H1 (cell line): Measurements from ENCODE around the gene C5orf34.

ENCODE experiments used
- RAD21 ChIP-seq, 2 experiments: IDR thresholded peaks in 1 of 2; conservative IDR thresholded peaks in 1 of 2; 2 replicates each; pipeline ENCODE4 v1.6.1; 2011; ENCODE audit warnings: low read depth in 2 of 2, low read length in 2 of 2, improper control_type of control experiment in 1 of 2, inconsistent platforms in 1 of 2, mild to moderate bottlenecking in 1 of 2, moderate library complexity in 1 of 2
- YY1 ChIP-seq: IDR thresholded peaks from 2 replicates; pipeline ENCODE4 v1.6.1; 2011; ENCODE audit warnings: low read depth, mild to moderate bottlenecking, low read length

DNA sequence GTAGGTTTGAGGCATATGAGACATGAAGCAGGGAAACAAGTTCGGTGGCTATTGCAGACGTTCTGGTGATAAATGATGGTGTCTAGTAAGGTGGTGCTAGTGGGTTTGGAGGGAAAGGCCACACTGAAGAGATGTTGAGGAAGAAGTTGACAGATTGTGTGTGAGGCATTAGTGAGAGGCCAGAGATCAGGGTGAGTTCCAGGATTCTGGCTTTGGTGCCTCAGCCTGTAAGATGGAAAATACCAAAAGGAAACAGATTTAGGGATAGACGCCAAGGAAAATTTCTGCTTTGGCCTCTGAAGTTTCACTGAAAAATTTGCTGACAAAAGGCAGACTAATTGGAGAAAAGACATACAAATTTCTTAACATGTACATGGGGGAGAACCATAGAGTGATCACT is 48.4 kb upstream of the C5orf34 start:
- TF ChIP-seq YY1 (no peak), RAD21 (IDR thresholded peaks at IDR 0.05 in 1 of 2, conservative IDR thresholded peaks at IDR 0.05 in 1 of 2; ENCODE audit: low read depth in 2 of 2, low read length in 2 of 2) (no peak)
